DND-41 (cell line): ENCODE data around the gene NOX5.

Experiments
- EZH2 ChIP-seq: IDR thresholded peaks from 3 replicates; pipeline ENCODE4 v1.6.1; 2012; ENCODE audit warnings: borderline replicate concordance, low read depth, mild to moderate bottlenecking, moderate library complexity, low read length, inconsistent platforms; ENCODE audit not compliant: severe bottlenecking
- TF ChIP-seq, protein P1 (sequence below): IDR thresholded peaks from 2 replicates; pipeline ENCODE4 v1.5.1; 2012; ENCODE audit warnings: borderline replicate concordance, low read length, moderate library complexity, mild to moderate bottlenecking; ENCODE audit not compliant: poor library complexity, severe bottlenecking; ENCODE audit errors: extremely low read depth

DNA sequence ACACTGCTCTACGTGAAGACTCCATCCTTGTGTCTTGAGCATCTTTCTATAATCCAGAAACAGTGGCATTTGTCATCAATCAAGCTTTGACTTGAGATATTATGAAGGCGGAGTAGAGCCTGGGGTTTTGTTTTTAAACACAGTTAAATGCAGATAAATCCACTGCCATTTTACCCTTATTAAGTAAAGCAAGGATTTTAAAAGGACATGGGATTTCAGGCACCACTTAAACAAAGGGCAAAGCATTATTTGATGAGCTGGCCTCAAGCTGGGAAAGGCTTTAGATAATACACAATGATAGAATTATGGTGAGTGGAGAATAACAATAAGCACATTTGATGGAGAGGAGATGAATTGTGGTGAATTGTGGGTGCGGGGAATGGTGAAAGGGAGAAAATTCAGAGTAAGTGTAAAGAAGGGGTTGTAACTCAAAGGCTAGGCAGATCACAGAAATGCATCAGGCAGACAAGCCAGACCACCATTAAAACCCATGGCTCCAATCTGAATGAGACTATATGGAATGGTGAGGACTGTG is 91.0 kb downstream of the NOX5 start:
- TF ChIP-seq, protein P1, sequence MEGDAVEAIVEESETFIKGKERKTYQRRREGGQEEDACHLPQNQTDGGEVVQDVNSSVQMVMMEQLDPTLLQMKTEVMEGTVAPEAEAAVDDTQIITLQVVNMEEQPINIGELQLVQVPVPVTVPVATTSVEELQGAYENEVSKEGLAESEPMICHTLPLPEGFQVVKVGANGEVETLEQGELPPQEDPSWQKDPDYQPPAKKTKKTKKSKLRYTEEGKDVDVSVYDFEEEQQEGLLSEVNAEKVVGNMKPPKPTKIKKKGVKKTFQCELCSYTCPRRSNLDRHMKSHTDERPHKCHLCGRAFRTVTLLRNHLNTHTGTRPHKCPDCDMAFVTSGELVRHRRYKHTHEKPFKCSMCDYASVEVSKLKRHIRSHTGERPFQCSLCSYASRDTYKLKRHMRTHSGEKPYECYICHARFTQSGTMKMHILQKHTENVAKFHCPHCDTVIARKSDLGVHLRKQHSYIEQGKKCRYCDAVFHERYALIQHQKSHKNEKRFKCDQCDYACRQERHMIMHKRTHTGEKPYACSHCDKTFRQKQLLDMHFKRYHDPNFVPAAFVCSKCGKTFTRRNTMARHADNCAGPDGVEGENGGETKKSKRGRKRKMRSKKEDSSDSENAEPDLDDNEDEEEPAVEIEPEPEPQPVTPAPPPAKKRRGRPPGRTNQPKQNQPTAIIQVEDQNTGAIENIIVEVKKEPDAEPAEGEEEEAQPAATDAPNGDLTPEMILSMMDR = no peak
- TF ChIP-seq EZH2 = no peak
